T-helper 2 cell treated with Interferon-gamma antibody and Interleukin-4, amounts not matched to agents 100 ng/mL and 5 ng/mL, for 36 hours (primary cell): ENCODE data around the gene ABCB4. TPM values are rescaled to one million over a fixed set of nuclear protein-coding genes. Genes with fewer than 3 reads are reported as not detected.
"Not testable (repeated sequence)": the region's sequence is repeated elsewhere in the genome, so short reads cannot be mapped to it uniquely, and the experiment has no call there.

Experiments
- intact Hi-C: fragments of 100-400 bp; cut with micrococcal nuclease; formaldehyde crosslinking; loops from one replicate; pipeline ENCODE4 v1.15.1; 2023
- total RNA-seq: library from RNA; stranded (reverse); gene quantifications from 2 replicates; pipeline ENCODE4 v1.2.3, GENCODE V29; 2022

ABCB4 gene
- total RNA-seq, 1 donor from 2014 or later: not detected

DNA sequence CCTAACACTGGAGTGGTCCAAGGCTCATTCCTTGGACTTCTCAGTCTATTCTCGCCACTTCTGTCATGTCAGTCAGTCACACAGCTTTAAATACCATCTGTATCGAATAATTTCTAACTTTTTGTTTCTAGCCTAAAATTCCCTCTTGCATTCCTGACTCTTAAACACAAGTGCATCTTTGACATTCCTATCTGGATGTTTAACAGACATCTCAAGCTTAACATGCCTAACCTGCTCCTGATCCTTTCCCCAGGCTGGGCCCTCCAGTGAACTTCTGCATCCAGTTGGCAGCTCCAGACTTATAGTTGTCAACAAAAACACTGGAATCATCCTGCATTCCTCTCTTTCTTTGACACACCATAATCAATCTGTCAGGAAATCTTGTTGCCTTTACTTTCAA lies 4.5 kb upstream of the ABCB4 start:
- intact Hi-C loops: no loop called here

DNA sequence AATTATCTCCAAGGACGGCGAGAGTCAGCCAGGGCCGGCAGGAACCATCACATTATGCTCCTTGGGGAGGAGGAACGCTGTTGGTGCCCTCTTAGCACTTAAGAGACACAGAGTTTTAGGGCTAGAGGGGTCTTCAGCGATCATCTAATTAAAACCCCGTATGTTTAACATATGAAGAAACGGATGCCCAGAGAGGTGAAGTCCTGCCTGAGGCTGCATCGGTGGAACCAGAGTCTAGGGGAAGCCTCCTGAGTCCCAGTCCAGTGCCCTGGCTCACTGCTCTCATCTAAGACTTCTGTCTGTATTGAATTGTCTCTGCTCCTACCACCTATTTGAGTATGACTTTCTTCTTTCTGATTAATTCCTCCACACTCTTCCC lies 688 bp upstream of the ABCB4 start:
- intact Hi-C loops: no loop called here

DNA sequence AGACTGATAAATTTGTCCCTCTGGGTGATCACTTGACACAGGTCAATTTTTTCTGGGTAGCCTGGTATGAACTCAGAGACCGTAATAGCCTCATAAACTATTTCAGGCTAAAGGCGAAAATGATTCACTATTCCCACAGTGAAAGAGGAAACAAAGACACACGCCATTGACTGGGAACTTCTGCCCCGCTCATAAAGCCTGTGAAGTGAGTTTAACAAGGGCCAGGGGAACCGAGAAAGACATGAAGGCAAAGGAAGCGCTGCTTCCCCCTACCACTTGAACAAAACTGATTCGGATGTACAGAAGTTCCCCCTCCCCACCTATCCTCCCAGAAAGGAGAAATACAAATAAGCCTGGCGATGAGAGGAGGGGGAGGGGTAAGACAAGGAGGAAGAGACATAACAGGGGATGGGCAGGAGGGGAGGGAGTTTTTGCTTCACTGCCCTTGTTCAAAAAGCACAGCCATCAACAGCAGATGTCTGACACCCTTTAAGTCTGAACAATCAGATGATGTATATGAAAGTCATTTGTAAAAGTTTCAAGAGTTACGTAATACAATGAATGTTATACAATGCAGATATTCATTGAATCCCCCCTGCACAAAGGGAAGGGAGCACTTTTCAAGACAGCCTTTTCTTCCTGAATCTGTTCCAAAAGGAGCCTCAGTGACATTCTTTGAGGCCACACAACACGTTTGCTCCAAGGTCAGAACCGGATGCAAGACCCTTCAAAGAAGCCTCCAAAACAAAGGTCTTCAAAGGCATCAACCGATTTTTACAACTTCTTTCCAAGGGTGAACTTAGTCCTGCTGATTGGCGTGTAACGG lies 734 bp downstream of the ABCB4 start:
- intact Hi-C loops: no loop called here

DNA sequence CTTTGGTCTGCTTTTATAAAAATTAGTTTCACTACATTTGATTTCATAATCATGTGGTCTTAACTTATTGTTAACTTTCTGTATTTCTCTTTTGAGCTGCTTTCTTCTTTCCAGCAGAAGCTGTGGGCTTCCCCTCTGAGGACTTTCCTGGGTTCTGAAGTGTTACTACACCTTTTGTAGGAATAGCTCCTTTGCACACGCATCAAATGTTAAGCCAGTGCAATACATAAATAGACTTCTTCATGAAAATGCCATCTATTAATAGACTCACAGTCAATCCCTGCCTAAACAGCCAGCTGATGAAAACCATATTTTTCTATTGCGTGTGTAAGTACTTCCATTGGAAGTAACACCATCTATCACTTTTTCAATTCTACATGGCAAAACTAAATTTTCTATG lies 1.5 kb downstream of the ABCB4 start:
- intact Hi-C loops: no loop called here

DNA sequence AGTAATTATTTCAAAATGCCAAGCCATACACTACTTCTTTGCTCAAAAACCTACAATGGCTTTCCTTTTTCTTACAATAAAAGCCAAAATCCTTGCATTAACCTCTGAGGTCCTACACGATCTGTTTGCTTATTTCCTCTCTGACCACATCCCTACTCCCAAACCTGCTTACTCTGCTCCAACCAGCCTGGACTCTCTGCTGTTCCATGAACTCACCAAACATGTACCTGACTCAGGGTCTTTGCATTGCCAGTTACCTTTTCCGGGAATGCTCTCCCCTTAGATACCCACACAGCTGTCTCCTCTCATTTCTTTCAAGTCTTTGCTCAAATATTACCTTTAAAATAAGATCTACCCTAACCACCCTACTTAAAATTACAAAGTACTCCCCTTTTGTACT lies 2.3 kb downstream of the ABCB4 start:
- intact Hi-C loops: no loop called here

DNA sequence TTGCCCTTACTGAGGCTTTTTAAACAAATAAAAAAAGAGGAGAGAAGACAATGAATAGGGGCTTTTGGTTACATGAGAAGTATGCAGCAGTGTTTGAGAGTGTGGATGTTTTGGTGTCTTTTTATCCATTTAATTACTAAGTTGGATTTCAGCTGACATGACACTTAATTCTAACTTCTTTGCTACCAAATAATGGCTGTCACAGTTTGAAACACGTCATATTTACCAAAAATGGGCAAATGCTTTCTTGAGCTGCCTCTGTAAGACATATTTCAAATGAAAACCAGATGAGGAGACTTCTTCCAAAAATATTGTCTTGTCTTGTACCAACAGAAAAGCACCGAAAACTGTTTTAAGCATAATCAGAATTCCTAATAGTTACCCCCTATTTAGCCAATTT lies 4.0 kb downstream of the ABCB4 start:
- intact Hi-C loops: no loop called here

DNA sequence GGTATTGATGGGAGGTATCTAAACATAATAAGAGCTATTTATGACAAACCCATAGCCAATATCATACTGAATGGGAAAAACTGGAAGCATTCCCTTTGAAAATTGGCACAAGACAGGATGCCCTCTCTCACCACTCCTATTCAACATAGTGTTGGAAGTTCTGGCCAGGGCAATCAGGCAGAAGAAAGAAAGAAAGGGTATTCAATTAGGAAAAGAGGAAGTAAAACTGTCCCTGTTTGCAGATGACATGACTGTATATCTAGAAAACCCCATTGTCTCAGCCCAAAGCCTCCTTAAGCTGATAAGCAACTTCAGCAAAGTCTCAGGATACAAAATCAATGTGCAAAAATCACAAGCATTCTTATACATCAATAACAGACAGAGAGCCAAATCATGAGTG lies 6.3 kb downstream of the ABCB4 start:
- intact Hi-C loops: not testable (repeated sequence)

DNA sequence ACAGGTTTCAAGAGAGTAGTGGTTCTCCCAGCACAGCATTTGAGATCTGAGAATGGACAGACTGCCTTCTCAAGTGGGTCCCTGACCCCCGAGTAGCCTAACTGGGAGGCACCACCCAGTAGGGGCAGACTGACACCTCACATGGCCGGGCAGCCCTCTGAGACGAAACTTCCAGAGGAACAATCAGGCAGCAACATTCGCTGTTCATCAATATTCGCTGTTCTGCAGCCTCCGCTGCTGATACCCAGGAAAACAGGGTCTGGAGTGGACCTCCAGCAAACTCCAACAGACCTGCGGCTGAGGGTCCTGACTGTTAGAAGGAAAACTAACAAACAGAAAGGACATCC lies 10.0 kb downstream of the ABCB4 start:
- intact Hi-C loops: not testable (repeated sequence)

DNA sequence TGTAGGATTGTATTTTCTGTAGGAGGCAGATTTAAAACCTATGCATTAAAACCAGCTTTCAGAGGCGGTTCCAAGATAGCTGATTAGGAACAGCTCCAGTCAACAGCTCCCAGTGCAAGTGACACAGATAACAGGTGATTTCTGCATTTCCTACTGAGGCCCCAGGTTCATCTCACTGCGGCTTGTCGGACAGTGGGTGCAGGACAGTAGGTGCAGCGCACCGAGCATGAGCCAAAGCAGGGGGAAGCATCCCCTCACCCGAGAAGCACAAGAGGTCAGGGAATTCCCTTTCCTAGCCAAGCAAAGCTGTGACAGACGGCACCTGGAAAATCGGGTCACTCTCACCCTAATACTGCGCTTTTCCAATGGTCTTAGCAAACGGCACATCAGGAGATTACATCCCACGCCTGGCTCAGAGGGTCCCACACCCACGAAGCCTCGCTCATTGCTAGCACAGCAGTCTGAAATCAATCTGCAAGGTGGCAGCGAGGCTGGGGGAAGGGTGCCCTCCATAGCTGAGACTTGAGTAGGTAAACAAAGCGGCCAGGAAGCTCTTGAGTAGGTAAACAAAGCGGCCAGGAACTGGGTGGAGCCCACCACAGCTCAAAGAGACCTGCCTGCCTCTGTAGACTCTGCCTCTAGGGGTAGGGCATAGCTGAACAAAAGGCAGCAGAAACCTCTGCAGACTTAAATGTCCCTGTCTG lies 10.5 kb downstream of the ABCB4 start:
- intact Hi-C loops: not testable (repeated sequence)

DNA sequence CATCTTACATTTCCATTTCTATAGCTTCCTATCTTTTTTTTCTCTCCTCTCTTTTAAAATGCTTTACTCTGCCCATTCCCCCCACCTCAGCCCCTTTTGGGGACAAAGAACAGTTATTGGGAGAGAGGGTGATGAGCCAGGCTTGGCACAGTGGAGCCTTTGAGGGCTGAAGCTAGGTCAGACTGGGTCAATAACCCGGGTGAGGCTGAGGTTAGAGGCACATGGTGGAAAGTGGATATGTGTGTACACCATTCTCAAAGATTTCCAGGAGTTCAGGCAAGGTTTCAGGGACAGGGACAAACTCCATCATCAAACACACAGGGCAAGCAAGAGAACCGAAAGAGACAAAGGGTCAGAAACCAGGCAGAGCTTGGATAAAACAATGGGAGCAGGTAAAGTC lies 11.5 kb downstream of the ABCB4 start:
- intact Hi-C loops: no loop called here

DNA sequence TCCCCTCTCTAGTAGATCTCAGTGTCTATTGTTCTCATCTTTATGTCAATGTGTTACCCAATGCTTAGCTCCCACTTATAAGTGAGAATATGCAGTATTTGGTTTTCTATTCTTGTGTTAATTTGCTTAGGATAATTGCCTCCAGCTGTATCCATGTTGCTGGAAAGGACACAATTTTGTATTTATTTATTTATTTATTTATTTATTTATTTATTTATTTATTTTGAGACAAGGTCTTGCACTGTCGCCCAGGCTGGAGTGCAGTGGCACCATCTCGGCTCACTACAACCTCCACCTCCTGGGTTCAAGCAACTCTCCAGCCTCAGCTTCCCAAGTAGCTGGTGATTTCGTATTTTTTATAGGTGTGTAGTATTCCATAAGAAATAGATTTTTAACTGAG lies 15.0 kb downstream of the ABCB4 start:
- intact Hi-C loops: not testable (repeated sequence)

DNA sequence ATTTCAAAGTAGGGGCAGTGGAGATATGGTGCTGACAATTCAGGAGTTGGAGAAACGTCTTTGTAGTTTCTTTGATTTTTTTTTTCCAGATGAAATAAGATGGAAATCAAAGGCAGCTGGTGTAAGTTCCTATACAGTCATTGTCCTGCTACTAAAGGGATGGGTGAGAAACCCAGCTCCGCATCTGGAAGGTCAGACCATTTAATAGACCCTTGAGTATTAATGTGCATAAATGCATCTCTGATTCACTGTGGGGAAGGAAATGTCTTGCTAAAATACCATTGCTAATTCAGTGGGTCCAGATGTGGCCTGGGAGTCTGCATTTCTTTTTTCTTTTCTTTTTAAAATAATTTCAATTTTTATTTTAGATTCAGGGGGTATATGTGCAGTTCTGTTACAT lies 15.5 kb downstream of the ABCB4 start:
- intact Hi-C loops: no loop called here

DNA sequence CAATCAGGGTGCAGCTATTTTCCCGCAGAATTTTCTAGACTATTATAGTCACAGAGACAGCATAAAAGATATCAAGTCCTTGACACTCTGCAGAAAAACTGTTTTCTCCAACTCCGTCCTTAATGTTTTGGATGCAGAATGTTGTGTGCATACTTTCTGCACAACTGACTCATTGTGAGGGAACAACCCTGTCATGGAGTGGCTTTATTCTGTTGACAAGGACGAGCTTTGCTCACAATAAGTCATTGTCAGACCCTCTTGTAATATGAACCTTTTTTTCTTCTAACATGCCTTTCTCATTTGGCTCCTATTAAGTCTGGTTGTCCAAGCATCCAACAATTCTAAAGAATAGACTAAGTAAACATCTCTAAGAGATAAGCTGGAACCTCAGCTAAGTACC lies 17.3 kb downstream of the ABCB4 start:
- intact Hi-C loops: no loop called here

DNA sequence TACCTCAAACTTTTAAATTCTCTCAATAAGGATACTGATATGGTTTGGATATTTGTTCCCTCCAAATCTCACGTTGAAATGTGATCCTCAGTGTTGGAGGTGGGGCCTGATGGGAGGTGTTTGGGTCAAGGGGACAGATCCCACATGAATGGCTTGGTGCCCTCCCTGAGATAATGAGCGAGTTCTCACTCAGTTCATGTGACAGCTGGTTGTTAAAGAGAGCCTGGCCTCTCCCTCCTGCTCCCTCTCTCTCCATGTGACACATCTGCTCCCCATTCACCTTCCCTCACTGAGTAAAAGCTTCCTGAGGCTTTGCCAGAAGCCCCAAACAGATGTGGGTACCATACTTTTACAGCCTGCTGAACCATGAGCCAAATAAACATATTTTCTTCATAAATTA lies 19.2 kb downstream of the ABCB4 start:
- intact Hi-C loops: no loop called here

DNA sequence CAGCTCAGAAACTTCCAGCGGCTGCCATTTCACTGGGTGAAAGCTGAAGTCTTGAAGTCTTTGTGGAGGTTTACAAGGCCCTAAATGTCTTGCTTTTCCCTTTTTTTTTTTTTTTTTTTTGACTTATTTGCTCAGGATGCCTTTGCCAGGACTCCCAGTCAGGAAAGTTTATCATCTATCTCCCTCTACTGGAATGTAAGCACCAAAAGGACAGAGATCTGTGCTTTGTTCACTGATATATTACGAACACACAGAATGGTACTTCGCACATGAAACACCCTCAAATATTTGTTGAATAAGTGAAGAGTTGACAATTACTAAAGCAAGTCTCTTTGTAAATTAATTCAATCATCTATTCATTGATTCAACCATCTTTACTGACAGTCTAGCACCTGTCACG lies 23.2 kb downstream of the ABCB4 start:
- intact Hi-C loops: no loop called here

DNA sequence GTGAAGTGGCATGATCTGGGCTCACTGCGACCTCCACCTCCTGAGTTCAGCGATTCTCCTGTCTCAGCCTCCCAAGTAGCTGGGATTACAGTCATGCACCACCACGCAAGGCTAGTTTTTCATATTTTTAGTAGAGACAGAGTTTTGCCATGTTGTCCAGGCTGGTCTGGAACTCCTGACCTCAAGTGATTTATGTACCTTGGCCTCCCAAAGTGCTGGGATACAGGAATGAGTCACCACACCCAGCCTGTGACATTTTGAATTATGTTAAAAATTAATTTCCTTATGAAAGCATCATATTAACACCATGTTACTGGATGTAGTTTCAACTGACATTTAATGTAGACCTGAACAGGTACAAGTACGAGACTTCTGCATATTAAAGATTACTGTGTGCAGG lies 24.3 kb downstream of the ABCB4 start:
- intact Hi-C loops: no loop called here

DNA sequence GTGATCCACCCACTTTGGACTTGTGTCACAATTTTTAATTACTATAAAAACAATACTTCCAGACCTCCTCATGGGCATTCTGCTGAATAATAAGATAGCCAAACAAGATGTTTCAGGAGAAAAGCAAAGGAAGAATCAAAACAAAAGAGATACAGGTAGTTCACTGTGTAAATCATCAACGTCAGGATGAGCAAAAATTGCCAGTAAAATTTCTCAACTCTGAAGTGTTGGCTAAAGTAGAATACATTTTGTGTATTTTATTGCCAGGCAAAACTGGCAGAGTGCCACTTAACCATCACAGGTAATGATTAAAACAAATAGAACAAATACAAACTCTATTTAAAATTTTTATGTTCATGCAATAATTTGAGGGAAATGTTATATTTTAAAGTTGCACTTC lies 24.8 kb downstream of the ABCB4 start:
- intact Hi-C loops: no loop called here

DNA sequence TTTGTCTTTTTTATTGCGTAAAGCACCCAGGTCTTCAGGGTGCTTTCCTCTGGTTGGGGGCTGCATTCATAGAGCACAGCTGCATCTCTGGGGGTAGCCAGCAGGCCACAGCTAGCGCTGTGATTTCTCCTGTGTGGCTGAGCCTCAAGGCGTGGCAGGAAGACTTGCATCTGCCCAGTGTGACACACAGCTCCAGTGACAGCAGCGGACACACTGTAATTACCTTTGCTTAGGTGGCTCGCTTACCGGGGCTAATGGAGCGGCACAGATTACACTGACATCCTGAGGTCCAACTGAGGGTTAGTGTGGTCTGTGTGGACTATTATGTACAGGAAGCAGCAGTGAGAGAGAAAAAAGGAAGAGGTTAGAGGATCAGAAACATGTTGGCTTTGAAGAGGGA lies 27.1 kb downstream of the ABCB4 start:
- intact Hi-C loops: no loop called here

DNA sequence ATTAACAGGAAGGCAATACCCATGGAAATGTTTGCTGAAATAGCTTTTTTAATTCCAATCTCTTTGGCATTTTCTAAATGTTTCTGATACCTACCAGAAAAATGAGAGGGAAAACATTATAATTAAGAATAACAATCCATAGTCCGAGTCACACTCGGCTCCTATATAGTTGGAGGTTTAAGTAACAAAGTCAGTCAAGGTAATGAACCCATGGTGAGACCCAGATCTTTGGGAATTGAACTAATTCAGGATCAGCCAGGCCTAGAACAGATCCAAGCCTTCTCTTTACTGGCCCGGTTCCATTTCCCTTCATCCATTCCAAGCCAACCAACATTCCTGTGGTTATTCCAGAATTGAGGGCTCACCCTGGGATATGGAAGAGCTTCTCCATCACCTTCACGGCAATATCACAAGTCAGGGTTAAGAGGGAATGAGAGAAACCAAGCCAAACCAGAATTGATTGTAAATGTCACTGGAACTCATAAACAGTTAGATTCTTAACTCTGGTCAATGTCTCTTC lies 28.3 kb downstream of the ABCB4 start:
- intact Hi-C loops: no loop called here

DNA sequence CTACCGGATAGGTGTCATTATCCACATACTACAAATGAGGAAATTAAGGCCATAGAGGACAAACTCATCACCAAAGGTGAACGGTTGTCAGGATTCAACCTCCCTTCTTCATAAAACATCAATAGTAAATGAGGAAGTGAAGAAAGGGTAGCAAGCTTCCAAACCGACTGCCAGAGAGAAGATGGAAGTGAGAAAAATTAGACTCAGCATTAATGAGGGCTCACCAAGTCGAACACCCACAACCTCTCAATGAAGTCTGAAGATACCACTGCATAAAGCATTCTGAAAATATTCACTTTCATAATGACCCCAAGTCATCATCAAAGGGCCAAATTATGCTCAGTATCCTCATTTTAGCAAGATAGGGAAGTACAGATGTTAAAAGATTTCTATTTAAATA lies 29.6 kb downstream of the ABCB4 start:
- intact Hi-C loops: no loop called here

DNA sequence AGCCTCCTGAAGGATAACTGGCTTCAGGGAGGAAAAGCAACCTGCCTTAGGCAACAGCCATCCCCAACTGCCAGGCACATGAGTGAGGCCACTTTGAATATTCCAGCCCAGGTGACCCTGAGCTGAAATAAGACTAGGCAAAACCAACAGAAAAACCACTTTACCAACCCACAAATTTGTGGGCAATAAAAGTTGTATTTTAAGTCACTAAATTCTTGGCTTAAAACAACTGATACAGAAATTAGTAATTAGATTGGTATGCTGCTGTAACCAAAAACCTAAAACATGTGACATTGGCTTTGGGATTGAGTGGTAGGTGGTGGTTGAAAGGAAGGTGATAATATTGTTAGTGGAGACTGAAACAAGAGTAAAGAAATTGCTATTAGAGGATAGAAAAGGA lies 39.9 kb downstream of the ABCB4 start:
- intact Hi-C loops: no loop called here

DNA sequence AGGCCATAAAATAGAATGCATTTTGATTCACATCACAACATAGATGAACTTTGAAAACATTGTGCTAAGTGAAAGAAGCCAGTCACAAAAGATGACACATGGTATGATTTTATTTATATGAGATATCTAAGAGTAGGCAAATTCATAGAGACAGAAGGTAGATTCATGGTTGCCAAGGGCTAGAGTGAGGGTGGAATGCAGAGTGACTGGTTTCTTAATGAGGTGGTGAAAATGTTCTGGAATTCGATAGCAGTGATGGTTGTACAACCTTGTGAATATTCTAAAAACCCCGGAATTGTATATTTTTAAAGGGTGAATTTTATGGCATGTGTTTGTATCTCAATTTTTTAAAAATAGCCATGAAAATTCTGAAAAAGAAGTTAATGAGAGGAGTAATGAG lies 42.9 kb downstream of the ABCB4 start:
- intact Hi-C loops: no loop called here

DNA sequence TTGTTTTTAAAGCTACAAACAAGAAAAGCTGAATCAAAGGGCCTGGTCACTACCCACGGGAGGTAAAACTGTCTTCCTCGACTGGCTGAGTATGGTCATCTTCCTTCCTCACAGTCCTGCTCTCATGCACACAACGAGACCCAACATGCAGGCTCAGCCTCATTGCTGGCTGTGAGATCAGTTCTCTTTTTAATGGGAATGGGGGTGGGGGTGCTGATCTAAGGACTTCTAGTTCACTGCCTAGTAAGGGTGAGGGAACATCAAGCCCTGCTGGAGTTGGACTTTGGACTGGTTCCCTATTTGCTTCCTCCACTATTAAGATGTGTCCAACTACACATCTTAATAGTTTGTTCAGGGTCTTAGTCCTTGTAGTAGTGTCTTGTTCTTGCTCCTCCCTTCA lies 48.2 kb downstream of the ABCB4 start:
- intact Hi-C loops: no loop called here
